ENCODE results near the gene PSMD5.

- TF ChIP-seq CTCF (IDR thresholded peaks at IDR 0.05) (no peak), POLR2AphosphoS5 (IDR thresholded peaks at IDR 0.05; ENCODE audit: low read depth, low read length) (no peak), REST (IDR thresholded peaks at IDR 0.05; ENCODE audit: insufficient read depth in 1 of 2, low read depth in 2 of 2, low read length in 1 of 2) (no peak), SIN3A (IDR thresholded peaks at IDR 0.05; ENCODE audit: borderline replicate concordance, insufficient read depth, low read depth, low read length) (no peak)
Measured at GRCh38 chr9:120781236-120781635, 61.5 kb downstream of the PSMD5 start.
